Pons (tissue), 1 donor: ENCODE data around the gene LIPE.

ENCODE experiments used
- DNase-seq: peaks from one replicate; pipeline ENCODE4 v3.0.0-alpha.2; 2016; ENCODE audit warnings: low spot score

LIPE gene

GRCh38 chr19:42353341-42354015, 73.7 kb downstream of the LIPE start:
- DNase-seq, result no peak

GRCh38 chr19:42352301-42353259, 74.6 kb downstream of the LIPE start:
- DNase-seq, result no peak
